ENCODE measurements around the gene TICAM2.
"Not testable (repeated sequence)": the region's sequence is repeated elsewhere in the genome, so short reads cannot be mapped to it uniquely, and the experiment has no call there.

GRCh38 chr5:115645386-115645785, 43.1 kb upstream of the TICAM2 start:
- not testable (repeated sequence) for TF ChIP-seq POLR2A, POLR2AphosphoS5, TAF1, SPI1 (IDR thresholded peaks at IDR 0.05; ENCODE audit: low read depth, low read length)
